OCI-LY3 (cell line): ENCODE results near the gene KCTD15.

ENCODE experiments used
- H2AFZ ChIP-seq: fragments of 200-600, 300-600 bp; shearing (Covaris generic); 2 replicates; pipeline ENCODE4 v1.6.0; 2014; ENCODE audit warnings: antibody characterized with exemption, low read depth, low read length
- H3K27ac ChIP-seq: fragments of 200-600, 300-600 bp; sonication (generic); 2 replicates; pipeline ENCODE4 v1.5.1; 2014; ENCODE audit warnings: mild to moderate bottlenecking, low read length, moderate library complexity, mixed read lengths
- H3K27me3 ChIP-seq: fragments of 200-600, 300-600 bp; sonication (generic); 2 replicates; pipeline ENCODE4 v1.6.1; 2014; ENCODE audit warnings: low read depth, low read length, mixed read lengths
- H3K36me3 ChIP-seq: fragments of 200-600, 300-600 bp; sonication (generic); replicated peaks from 2 replicates; pipeline ENCODE3; 2014; ENCODE audit warnings: low read depth, low read length, mixed read lengths
- H3K4me1 ChIP-seq: fragments of 300-600, 200-600 bp; sonication (generic); 2 replicates; pipeline ENCODE4 v1.6.1; 2014; ENCODE audit warnings: low read length, mixed read lengths
- H3K4me2 ChIP-seq: fragments of 200-600, 300-600 bp; sonication (generic); 2 replicates; pipeline ENCODE4 v1.6.1; 2014; ENCODE audit warnings: low read length, mixed read lengths
- H3K4me3 ChIP-seq: fragments of 300-600, 200-600 bp; sonication (generic); 2 replicates; pipeline ENCODE4 v1.5.1; 2014; ENCODE audit warnings: antibody characterized with exemption, mild to moderate bottlenecking, low read length, moderate library complexity
- H3K79me2 ChIP-seq: fragments of 300-600, 200-600 bp; shearing (Covaris generic); 2 replicates; pipeline ENCODE4 v1.6.1; 2014; ENCODE audit warnings: mild to moderate bottlenecking, low read length, mixed read lengths
- H3K9ac ChIP-seq: fragments of 300-600, 200-600 bp; shearing (Covaris generic); 2 replicates; pipeline ENCODE4 v1.6.0; 2014; ENCODE audit warnings: mild to moderate bottlenecking, low read length, moderate library complexity
- H3K9me3 ChIP-seq: fragments of 200-600, 300-600 bp; shearing (Covaris generic); 2 replicates; pipeline ENCODE4 v1.6.1; 2014; ENCODE audit warnings: low read length, mixed read lengths; ENCODE audit not compliant: insufficient read depth
- H4K20me1 ChIP-seq: fragments of 200-600, 300-600 bp; sonication (generic); 2 replicates; pipeline ENCODE4 v1.6.1; 2016; ENCODE audit warnings: low read length, mixed read lengths; ENCODE audit not compliant: insufficient read depth
- CTCF ChIP-seq: fragments of 200-600, 300-600 bp; sonication (generic); IDR thresholded peaks from 2 replicates; pipeline ENCODE4 v1.5.1; 2014; ENCODE audit warnings: antibody characterized with exemption, low read length, low read depth
- EZH2phosphoT487 ChIP-seq: fragments of 200-600 bp; shearing (Covaris generic); IDR thresholded peaks from 2 replicates; pipeline ENCODE4 v1.6.1; 2018; ENCODE audit warnings: antibody characterized with exemption, mixed run types, low read depth

Gene KCTD15

DNA sequence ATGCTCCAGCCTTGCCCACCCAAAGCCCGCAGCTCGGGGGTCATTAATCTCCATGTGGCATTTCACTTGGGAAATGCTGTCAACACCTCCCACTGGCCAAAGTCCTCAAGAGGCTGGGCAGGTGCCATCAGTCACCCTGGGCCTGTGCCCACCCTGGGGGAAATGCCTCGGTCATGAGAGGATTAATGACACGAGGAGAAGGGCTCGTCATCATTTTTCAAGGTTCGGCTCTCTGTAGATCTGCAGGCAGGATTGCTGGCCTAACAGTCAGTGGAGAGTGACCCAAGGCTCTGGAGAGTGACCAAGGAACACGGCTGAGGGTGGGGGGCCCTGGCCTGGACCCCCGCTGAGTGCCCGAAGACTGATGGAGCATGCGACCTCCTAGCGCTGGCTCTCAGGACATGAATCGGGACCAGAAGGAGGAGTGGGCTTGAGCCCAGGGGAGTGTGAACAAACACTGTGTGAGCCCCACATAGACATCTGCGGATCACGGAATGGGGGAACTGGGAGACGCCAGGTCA is 15.2 kb upstream of the KCTD15 start:
- Histone ChIP-seq H3K36me3 (no peaks in the 10 kb centered on the region), H3K4me3 (no peak overlapping the region), H3K9me3 (no peaks in the 10 kb centered on the region), H2AFZ (no peak overlapping the region), H3K27me3 (peaks cover 32% of the 10 kb centered on the region), H3K79me2 (no peaks in the 10 kb centered on the region), H3K9ac (no peak overlapping the region), H4K20me1 (no peaks in the 10 kb centered on the region), H3K4me2 (no peak overlapping the region), H3K27ac (no peak overlapping the region), H3K4me1 (peaks cover 6% of the 10 kb centered on the region)
- no peak for TF ChIP-seq CTCF
- no peak for TF ChIP-seq EZH2phosphoT487

DNA sequence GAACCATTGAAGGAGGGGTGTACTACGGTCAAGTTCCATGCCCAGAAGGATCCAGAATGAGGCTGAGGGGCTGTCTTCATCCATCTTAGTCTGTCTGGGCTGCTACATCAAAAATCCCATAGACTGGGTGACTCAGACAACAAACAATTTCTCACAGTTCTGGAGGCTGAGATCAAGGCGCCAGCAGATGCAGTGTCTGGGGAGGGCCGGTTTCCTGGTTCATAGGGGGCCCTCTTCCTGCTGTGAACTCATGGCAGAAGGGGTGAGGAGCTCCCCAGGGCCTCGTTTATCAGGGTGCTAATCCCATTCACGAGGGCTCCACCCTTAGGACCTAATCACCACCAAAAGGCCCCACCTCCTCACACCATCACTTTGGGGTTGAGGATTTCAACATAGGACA is 14.7 kb upstream of the KCTD15 start:
- H3K79me2 ChIP-seq, result no peaks in the 10 kb centered on the region
- no peaks in the 10 kb centered on the region for H3K36me3 ChIP-seq
- no peak overlapping the region for H3K27ac ChIP-seq
- no peak overlapping the region for H2AFZ ChIP-seq
- H3K4me1 ChIP-seq, result peaks cover 6% of the 10 kb centered on the region
- H3K4me3 ChIP-seq, result no peak overlapping the region
- no peaks in the 10 kb centered on the region for H4K20me1 ChIP-seq
- H3K4me2 ChIP-seq, result no peak overlapping the region
- no peak for TF ChIP-seq CTCF
- no peak for TF ChIP-seq EZH2phosphoT487
- no peaks in the 10 kb centered on the region for H3K9me3 ChIP-seq
- no peak overlapping the region for H3K9ac ChIP-seq
- peaks cover 34% of the 10 kb centered on the region for H3K27me3 ChIP-seq

- Histone ChIP-seq H3K27ac (no peak overlapping the region), H3K4me3 (no peak overlapping the region), H3K9me3 (no peaks in the 10 kb centered on the region), H3K4me2 (no peak overlapping the region), H3K27me3 (peaks cover 44% of the 10 kb centered on the region), H3K79me2 (no peaks in the 10 kb centered on the region), H4K20me1 (no peaks in the 10 kb centered on the region), H3K36me3 (no peaks in the 10 kb centered on the region), H3K9ac (no peak overlapping the region), H2AFZ (no peak overlapping the region), H3K4me1 (no peaks in the 10 kb centered on the region)
- TF ChIP-seq CTCF (no peak), EZH2phosphoT487 (no peak)
Measured at GRCh38 chr19:33784432-33784831, 12.2 kb upstream of the KCTD15 start.

GRCh38 chr19:33785795-33786194 is 10.9 kb upstream of the KCTD15 start:
- Histone ChIP-seq H4K20me1 (no peaks in the 10 kb centered on the region), H3K79me2 (no peaks in the 10 kb centered on the region), H3K27me3 (peaks cover 38% of the 10 kb centered on the region), H3K9me3 (no peaks in the 10 kb centered on the region), H3K9ac (no peak overlapping the region), H3K4me1 (no peaks in the 10 kb centered on the region), H3K4me2 (no peak overlapping the region), H3K4me3 (no peak overlapping the region), H2AFZ (no peak overlapping the region), H3K27ac (no peak overlapping the region), H3K36me3 (no peaks in the 10 kb centered on the region)
- no peak for TF ChIP-seq CTCF
- TF ChIP-seq EZH2phosphoT487, result no peak
